ENCODE data around the gene MINDY3. TPM values are rescaled to one million over a fixed set of nuclear protein-coding genes. Genes with fewer than 3 reads are reported as not detected.
"Not testable (repeated sequence)": the region's sequence is repeated elsewhere in the genome, so short reads cannot be mapped to it uniquely, and the experiment has no call there.

The MINDY3 gene
- total and polyA plus RNA-seq, 12 donors, result 10.8 to 26.0 (median 22.2) TPM

GRCh38 chr10:15852111-15852557 is 8.2 kb downstream of the MINDY3 start:
- Histone ChIP-seq H3K9me3 (peaks cover 0 to 21% (median 12%) of the 10 kb centered on the region in 11 donors), H3K27me3 (no peaks in the 10 kb centered on the region), H3K4me3 (no peak overlapping the region), H3K4me1 (peaks cover 0 to 21% (median 5%) of the 10 kb centered on the region in 9 donors), H3K27ac (no peak overlapping the region), H3K36me3 (peaks cover 0 to 17% (median 0%) of the 10 kb centered on the region in 9 donors)
- TF ChIP-seq CTCF (IDR thresholded peaks at IDR 0.05), result no peak
- WGBS, 2 donors, result 84 to 90% methylated on average over 2 of the region's 2 CpGs
- ATAC-seq, result no peak
- intact Hi-C loops (cut with DNase I), result no loop called here
- no peak for DNase-seq

- not testable (repeated sequence) for DNase-seq, ATAC-seq
Observed at GRCh38 chr10:15850337-15850978, 9.8 kb downstream of the MINDY3 start.

GRCh38 chr10:15849316-15849715 is 11.0 kb downstream of the MINDY3 start:
- H3K27ac ChIP-seq, result no peak overlapping the region
- no peak overlapping the region for H3K4me3 ChIP-seq
- no peak for DNase-seq
- peaks cover 0 to 10% (median 0%) of the 10 kb centered on the region in 9 donors for H3K4me1 ChIP-seq
- H3K27me3 ChIP-seq, result no peaks in the 10 kb centered on the region
- ATAC-seq, result no peak
- intact Hi-C loops (cut with DNase I), result no loop called here
- 83 to 85% methylated on average over 4 of the region's 4 CpGs for WGBS, 2 donors
- no peak for TF ChIP-seq CTCF (IDR thresholded peaks at IDR 0.05)
- H3K9me3 ChIP-seq, result peaks cover 0 to 21% (median 12%) of the 10 kb centered on the region in 11 donors
- peaks cover 0 to 13% (median 0%) of the 10 kb centered on the region in 9 donors for H3K36me3 ChIP-seq

More at GRCh38 chr10:15850337-15850978, 9.8 kb downstream of the MINDY3 start:
- Histone ChIP-seq H3K9me3 (peaks cover 0 to 21% (median 12%) of the 10 kb centered on the region in 11 donors), H3K4me1 (peaks cover 0 to 10% (median 0%) of the 10 kb centered on the region in 9 donors), H3K36me3 (peaks cover 0 to 18% (median 0%) of the 10 kb centered on the region in 9 donors)
- WGBS, 2 donors, result 96 to 97% methylated on average over 9 of the region's 9 CpGs
- H3K4me3 ChIP-seq; H3K27me3 ChIP-seq; intact Hi-C loops (cut with DNase I); H3K27ac ChIP-seq: not testable (repeated sequence)

GRCh38 chr10:15847481-15847880 is 12.8 kb downstream of the MINDY3 start:
- intact Hi-C loops (cut with DNase I), result no loop called here
- no peaks in the 10 kb centered on the region for H3K27me3 ChIP-seq
- peaks cover 0 to 14% (median 6%) of the 10 kb centered on the region in 9 donors for H3K4me1 ChIP-seq
- ATAC-seq (no peak), DNase-seq (no peak)
- H3K27ac ChIP-seq, result no peak overlapping the region
- H3K36me3 ChIP-seq, result peaks cover 0 to 13% (median 0%) of the 10 kb centered on the region in 9 donors
- no peak overlapping the region for H3K4me3 ChIP-seq
- no peak for TF ChIP-seq CTCF (IDR thresholded peaks at IDR 0.05)
- H3K9me3 ChIP-seq, result peaks cover 0 to 21% (median 12%) of the 10 kb centered on the region in 11 donors
- 93 to 96% methylated on average over 4 of the region's 4 CpGs for WGBS, 2 donors

GRCh38 chr10:15844517-15844916 is 15.8 kb downstream of the MINDY3 start:
- Histone ChIP-seq H3K27ac (no peak overlapping the region), H3K4me3 (no peak overlapping the region), H3K9me3 (peaks cover 0 to under 1% (median 0%) of the 10 kb centered on the region in 11 donors), H3K4me1 (peaks cover 0 to 31% (median 8%) of the 10 kb centered on the region in 9 donors), H3K36me3 (peaks cover 0 to 26% (median 0%) of the 10 kb centered on the region in 9 donors), H3K27me3 (no peaks in the 10 kb centered on the region)
- intact Hi-C loops (cut with DNase I), result no loop called here
- TF ChIP-seq CTCF (IDR thresholded peaks at IDR 0.05), result no peak
- ATAC-seq, result no peak
- no peak for DNase-seq
